Measurements from ENCODE around the gene DUT. TPM values are rescaled to one million over a fixed set of nuclear protein-coding genes. Genes with fewer than 3 reads are reported as not detected.

The DUT gene
- total RNA-seq, 2 experiments from 2014 or later: 527 TPM

GRCh38 chr15:48388016-48388851, 57.0 kb downstream of the DUT start:
- TF ChIP-seq CTCF (IDR thresholded peaks at IDR 0.05): no peak
- intact Hi-C loops (cut with micrococcal nuclease): no loop called here
- Mint-ChIP-seq H3K4me3 (no peak overlapping the region), H3K27ac (no peak overlapping the region), H3K4me1 (ENCODE audit: low read depth) (no peaks in the 10 kb centered on the region), H3K27me3 (no peaks in the 10 kb centered on the region), H3K36me3 (ENCODE audit: low read depth) (no peaks in the 10 kb centered on the region), H3K9me3 (no peaks in the 10 kb centered on the region)
- DNase-seq (no peak), ATAC-seq (no peak)
- CTCF ChIA-PET: no interaction called here
- POLR2A ChIA-PET: no interaction called here

DNA sequence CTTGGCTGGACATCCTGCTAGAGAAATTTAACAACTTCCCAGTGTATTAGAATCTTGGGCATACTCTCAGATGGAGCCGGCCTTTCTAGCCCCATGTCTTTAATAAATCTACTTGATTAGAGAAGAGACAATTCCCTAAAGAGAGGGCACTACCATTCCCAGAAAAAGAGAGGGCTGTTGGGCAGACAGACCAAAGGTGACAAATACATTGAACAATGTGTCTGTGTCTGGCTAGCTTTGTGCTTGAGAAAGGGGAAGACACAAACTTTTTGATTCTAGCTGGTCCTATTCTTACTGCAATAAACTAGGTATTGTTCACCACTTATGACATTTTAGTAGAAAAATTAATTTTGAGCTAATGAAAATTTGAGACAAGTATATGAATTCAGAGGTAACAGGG, 57.7 kb downstream of the DUT start:
- ChIA-PET POLR2A (no interaction called here), CTCF (no interaction called here)
- DNase-seq: no peak
- no peak for ATAC-seq
- intact Hi-C loops (cut with micrococcal nuclease): no loop called here
- TF ChIP-seq CTCF (IDR thresholded peaks at IDR 0.05): no peak
- Mint-ChIP-seq H3K27ac (no peak overlapping the region), H3K9me3 (no peaks in the 10 kb centered on the region), H3K4me1 (ENCODE audit: low read depth) (no peaks in the 10 kb centered on the region), H3K36me3 (ENCODE audit: low read depth) (no peaks in the 10 kb centered on the region), H3K4me3 (no peak overlapping the region), H3K27me3 (no peaks in the 10 kb centered on the region)

GRCh38 chr15:48389691-48390143, 58.5 kb downstream of the DUT start:
- Mint-ChIP-seq H3K4me3 (no peak overlapping the region), H3K4me1 (ENCODE audit: low read depth) (no peaks in the 10 kb centered on the region), H3K9me3 (no peaks in the 10 kb centered on the region), H3K36me3 (ENCODE audit: low read depth) (no peaks in the 10 kb centered on the region), H3K27ac (no peak overlapping the region), H3K27me3 (no peaks in the 10 kb centered on the region)
- ATAC-seq (no peak), DNase-seq (no peak)
- POLR2A ChIA-PET: no interaction called here
- CTCF ChIA-PET: no interaction called here
- no peak for TF ChIP-seq CTCF (IDR thresholded peaks at IDR 0.05)
- intact Hi-C loops (cut with micrococcal nuclease): no loop called here

GRCh38 chr15:48391950-48392349, 60.7 kb downstream of the DUT start:
- TF ChIP-seq CTCF (IDR thresholded peaks at IDR 0.05): no peak
- no peak overlapping the region for H3K4me3 Mint-ChIP-seq
- no peaks in the 10 kb centered on the region for H3K9me3 Mint-ChIP-seq
- H3K27me3 Mint-ChIP-seq: no peaks in the 10 kb centered on the region
- DNase-seq (no peak), ATAC-seq (no peak)
- intact Hi-C loops (cut with micrococcal nuclease): no loop called here
- ChIA-PET POLR2A (no interaction called here), CTCF (no interaction called here)
- no peaks in the 10 kb centered on the region for H3K36me3 Mint-ChIP-seq (ENCODE audit: low read depth)
- H3K27ac Mint-ChIP-seq: no peak overlapping the region
- H3K4me1 Mint-ChIP-seq (ENCODE audit: low read depth): no peaks in the 10 kb centered on the region

GRCh38 chr15:48392356-48392755, 61.1 kb downstream of the DUT start:
- DNase-seq (no peak), ATAC-seq (no peak)
- no peaks in the 10 kb centered on the region for H3K36me3 Mint-ChIP-seq (ENCODE audit: low read depth)
- ChIA-PET CTCF (no interaction called here), POLR2A (no interaction called here)
- intact Hi-C loops (cut with micrococcal nuclease): no loop called here
- no peaks in the 10 kb centered on the region for H3K9me3 Mint-ChIP-seq
- no peak overlapping the region for H3K4me3 Mint-ChIP-seq
- H3K27me3 Mint-ChIP-seq: no peaks in the 10 kb centered on the region
- no peak for TF ChIP-seq CTCF (IDR thresholded peaks at IDR 0.05)
- H3K27ac Mint-ChIP-seq: no peak overlapping the region
- no peaks in the 10 kb centered on the region for H3K4me1 Mint-ChIP-seq (ENCODE audit: low read depth)

Other genes starting within 250 kb of the DUT start
- not detected for gene SLC24A5, start 210.4 kb upstream of the DUT start, total RNA-seq
- 10 to 100 TPM; 25.7 to 26.6 TPM for gene MYEF2, start 153.1 kb upstream of the DUT start, total RNA-seq
- gene CTXN2, start 139.8 kb upstream of the DUT start, total RNA-seq: not detected
- not detected for gene SLC12A1, start 125.1 kb upstream of the DUT start, total RNA-seq

Data from activated CD8-positive, alpha-beta T cell treated with anti-CD3 and anti-CD28 coated beads for 36 hours (primary cell).